ENCODE data around the gene MED13.
A peak's percentile ranks its signal among the peaks of the same experiment; 100 is the strongest.
"Not testable (repeated sequence)": the region's sequence is repeated elsewhere in the genome, so short reads cannot be mapped to it uniquely, and the experiment has no call there.

MED13 gene

DNA sequence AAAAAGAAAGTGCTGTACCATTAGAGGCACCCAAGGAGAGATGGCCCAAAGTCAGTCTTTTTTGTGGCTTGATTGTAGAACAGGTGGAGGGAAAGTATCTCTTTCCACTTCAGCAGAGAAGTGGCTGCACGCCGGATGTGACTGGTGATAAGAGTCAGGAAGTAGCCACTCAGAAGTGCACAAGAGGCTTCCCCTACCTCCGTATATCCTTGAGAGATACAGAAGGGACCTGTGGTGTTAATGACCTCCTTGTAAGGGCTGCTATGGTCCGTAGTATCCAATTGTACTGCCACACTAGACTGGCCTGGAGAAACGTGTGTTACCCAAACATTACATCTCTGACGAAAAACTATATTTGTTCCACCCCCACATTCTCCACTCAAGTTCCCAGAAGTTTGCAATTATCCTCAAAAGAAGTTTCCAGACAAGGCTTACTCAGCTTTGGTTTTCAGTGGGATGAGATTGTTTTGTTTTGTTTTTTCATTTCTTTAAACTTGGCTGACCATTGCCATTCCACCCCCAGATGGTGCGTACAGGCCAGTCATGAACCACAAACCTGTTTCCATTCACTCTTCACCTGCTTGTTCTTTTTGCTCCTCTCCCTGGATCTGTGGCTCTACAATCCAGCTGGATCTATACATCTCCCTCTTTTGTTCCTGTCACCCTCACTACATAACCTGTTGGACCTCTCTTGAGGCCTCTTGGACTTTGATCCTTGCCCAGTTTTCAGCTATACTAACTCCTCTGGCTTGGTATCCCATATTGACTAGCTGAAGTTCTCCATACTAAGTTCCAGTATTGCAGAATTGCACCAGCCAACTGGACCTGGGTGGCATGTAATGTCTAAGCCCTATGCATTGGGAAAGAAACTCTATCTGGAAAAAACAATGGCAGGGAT, 20.7 kb upstream of the MED13 start:
- no peak for DNase-seq

- DNase-seq: no peak
Observed at GRCh38 chr17:62084585-62084984, 19.5 kb upstream of the MED13 start.

- no peak for DNase-seq
Observed at GRCh38 chr17:62083651-62084050, 18.6 kb upstream of the MED13 start.

DNA sequence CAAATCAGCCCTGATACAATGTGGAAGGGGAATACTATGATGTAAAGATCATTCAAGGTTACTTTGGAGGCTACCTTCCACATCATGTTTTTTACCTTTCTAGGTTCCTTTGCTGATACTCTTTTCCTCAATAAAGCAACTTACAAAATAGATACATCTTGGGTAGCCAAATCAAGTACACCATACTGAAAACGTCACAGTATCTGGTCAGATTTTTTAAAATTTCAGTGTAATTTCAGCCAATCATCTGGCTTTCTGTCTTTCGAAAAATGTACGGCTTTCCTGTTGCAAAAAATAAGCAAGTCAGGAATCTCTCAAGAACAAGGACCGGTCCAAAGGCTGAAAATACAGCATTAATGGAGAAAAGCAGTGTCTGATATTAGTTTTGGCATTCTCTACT, 15.6 kb upstream of the MED13 start:
- no peak for DNase-seq

- DNase-seq: no peak
Observed at GRCh38 chr17:62078009-62078408, 12.9 kb upstream of the MED13 start.

- no peak for DNase-seq
Observed at GRCh38 chr17:62076864-62077788, 12.0 kb upstream of the MED13 start.

DNA sequence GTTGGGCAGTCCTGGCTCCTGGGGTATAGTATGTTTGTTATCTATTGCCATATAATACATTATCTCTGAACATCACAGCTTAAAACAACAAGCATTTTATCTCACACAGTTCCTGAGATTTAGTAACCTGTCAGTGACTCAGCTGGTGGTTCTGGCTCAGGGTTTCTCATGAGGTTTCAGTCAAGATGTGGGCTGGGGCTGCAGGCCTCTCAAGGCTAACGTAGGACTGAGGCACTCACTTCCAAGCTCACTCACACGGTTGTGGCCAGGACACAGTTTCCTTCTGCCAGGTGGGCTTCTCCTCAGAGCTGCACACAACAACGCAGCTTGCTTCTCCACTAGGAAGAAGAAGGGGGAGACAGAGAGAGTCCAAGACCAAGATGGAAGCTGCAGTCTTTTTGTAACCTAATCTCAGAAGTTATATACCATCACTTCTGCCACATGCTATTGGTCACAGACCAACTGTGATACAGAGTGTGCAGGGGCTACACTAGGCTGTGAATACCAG, 10.3 kb upstream of the MED13 start:
- DNase-seq: no peak

GRCh38 chr17:62073993-62074392, 8.9 kb upstream of the MED13 start:
- no peak for DNase-seq

- DNase-seq: not testable (repeated sequence)
Observed at GRCh38 chr17:62072855-62073254, 7.8 kb upstream of the MED13 start.

DNA sequence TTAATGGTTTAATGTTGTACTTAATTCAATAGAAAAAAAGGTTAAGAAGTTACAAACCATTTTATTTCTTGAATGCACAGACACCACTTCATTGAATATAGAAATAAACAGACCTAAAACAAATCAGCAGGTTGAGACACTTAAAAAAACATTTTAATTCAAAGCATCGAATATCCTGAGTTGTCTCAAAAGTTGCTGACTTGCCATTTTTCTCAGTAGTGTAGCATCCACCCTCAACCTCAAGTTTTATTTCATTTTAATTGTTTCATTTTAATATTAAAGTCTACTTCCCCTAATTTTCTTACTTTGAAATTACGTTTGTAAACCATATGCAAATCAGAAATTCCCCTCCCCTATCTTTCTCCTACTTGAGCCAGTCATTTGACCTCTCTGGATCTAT, 5.8 kb upstream of the MED13 start:
- DNase-seq: no peak

GRCh38 chr17:62067165-62068145, 2.4 kb upstream of the MED13 start:
- DNase-seq: no peak

GRCh38 chr17:62065611-62066468, 762 bp upstream of the MED13 start:
- peak; percentile 96 to 97 for DNase-seq

GRCh38 chr17:62064029-62064790, 868 bp downstream of the MED13 start:
- DNase-seq: no peak

GRCh38 chr17:62062944-62063343, 2.1 kb downstream of the MED13 start:
- DNase-seq: no peak

DNA sequence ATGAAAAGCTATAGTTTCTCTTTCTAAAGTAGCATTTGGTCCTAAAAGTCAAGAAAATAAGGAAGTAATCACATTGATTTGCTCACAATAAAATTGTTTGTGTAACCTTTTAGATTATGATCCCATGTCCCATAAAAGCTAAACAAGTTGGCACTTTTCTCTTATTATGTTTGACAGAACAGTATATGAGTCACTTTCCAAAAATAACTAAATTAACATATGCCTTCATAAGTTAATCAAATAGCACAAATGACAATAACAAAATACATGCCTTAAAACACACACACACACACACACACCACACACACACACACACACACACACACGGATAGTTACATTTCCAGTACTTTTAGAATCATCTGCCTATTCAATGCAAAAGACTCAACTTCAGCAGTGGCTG, 2.8 kb downstream of the MED13 start:
- DNase-seq: no peak

DNA sequence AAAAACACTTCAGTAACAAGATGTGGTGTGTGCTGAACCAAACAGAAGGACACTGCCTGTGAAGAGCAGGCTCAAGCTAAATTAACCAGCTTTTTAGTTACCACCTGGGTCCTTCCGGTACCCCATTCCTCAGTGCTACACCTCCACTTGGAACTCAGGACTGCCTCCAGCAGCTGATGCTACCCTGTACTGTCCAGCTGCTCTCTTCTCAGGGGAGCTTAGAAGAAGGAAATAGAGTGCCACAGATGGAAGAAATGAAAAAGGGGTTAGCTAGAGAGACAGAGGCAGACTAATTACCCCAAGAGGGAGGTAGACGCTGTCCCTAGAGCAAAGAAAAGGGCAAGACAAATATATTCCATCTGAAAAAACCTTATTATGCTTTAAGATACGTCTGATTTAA, 5.7 kb downstream of the MED13 start:
- DNase-seq: no peak

GRCh38 chr17:62058611-62059010, 6.5 kb downstream of the MED13 start:
- no peak for DNase-seq

DNA sequence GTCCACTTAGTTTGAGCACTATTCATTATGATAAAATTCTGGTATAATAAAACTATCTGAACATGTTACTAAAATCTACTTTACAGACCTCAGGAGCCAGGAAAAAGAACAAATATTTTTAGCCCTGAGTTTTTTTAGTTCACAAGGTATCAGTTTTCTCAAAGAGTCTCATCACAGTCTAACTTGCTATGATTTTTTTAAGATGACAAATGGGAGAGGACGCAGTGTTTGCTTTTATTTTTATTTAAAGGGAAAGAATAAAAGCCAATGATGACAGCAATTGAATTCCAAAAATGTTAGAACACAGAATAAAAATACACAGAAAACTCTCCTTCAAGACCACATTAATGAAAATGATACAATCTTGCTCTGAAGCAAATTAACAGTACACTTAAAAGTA, 7.4 kb downstream of the MED13 start:
- DNase-seq: no peak

DNA sequence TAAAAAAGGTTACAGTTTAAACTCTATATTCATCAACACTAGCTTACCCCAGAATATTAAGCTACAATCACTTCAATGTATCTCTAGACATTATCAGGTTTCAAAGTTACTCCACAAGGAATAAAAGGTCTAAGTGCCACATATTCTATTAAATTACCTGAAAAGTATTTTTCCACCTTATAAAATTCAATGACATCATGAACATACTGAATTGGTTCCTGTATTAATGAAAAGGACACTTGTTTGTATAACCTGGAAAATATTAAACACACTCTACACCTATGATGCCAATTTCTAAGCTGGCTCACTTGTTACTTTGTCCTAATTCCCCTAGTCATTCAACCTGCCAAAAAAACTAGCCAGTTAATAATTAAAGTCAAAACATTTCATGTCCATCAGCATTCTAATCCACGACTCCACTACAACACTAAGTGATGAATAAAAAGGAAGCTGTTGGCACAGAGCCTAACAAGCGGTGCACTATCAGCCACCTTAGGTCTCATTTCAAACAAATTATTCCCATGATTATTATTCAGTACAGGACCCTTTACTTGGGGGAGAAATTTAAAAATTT, 12.2 kb downstream of the MED13 start:
- DNase-seq: no peak

- no peak for DNase-seq
Observed at GRCh38 chr17:62051053-62051452, 14.0 kb downstream of the MED13 start.
